ENCODE measurements around the gene AMPH. TPM values are rescaled to one million over a fixed set of nuclear protein-coding genes. Genes with fewer than 3 reads are reported as not detected.

Gene AMPH
- total and polyA plus RNA-seq, 4 experiments from 2014 or later: 0.09 to 0.26 (median 0.14) TPM; not detected in 1

GRCh38 chr7:38520741-38521140, 110.4 kb downstream of the AMPH start:
- CTCF ChIA-PET (ENCODE audit: partially characterized antibody): no interaction called here
- H3K36me3 ChIP-seq (ENCODE audit: insufficient read depth, low read length): no peaks in the 10 kb centered on the region
- POLR2A ChIA-PET (ENCODE audit: partially characterized antibody): no interaction called here
- intact Hi-C loops (cut with micrococcal nuclease): no loop called here
- H3K4me1 Mint-ChIP-seq: peaks cover 0 to 1% (median 0%) of the 10 kb centered on the region in 4 donors
- H3K4me3 Mint-ChIP-seq: no peak overlapping the region
- no peaks in the 10 kb centered on the region for H3K9me3 ChIP-seq (ENCODE audit: control insufficient read depth in 1 of 2, low read length in 2 of 2)
- H3K9me3 Mint-ChIP-seq: peaks cover 0 to 25% (median 12%) of the 10 kb centered on the region in 8 donors
- no peaks in the 10 kb centered on the region for H3K27me3 ChIP-seq (ENCODE audit: insufficient read depth, low read length)
- no peak for DNase-seq
- H3K36me3 Mint-ChIP-seq: no peaks in the 10 kb centered on the region
- no peak overlapping the region for H3K4me3 ChIP-seq (ENCODE audit: low read length in 2 of 2)
- H3K27me3 Mint-ChIP-seq: no peaks in the 10 kb centered on the region
- H3K27ac ChIP-seq (ENCODE audit: low read depth, low read length): no peak overlapping the region
- H3K27ac Mint-ChIP-seq: no peak overlapping the region
- H3K4me1 ChIP-seq (ENCODE audit: insufficient read depth, low read length): no peaks in the 10 kb centered on the region

GRCh38 chr7:38518541-38518940, 112.6 kb downstream of the AMPH start:
- Histone ChIP-seq H3K9me3 (ENCODE audit: control insufficient read depth in 1 of 2, low read length in 2 of 2) (no peaks in the 10 kb centered on the region), H3K27me3 (ENCODE audit: insufficient read depth, low read length) (no peaks in the 10 kb centered on the region), H3K36me3 (ENCODE audit: insufficient read depth, low read length) (no peaks in the 10 kb centered on the region), H3K4me3 (ENCODE audit: low read length in 2 of 2) (no peak overlapping the region), H3K27ac (ENCODE audit: low read depth, low read length) (no peak overlapping the region), H3K4me1 (ENCODE audit: insufficient read depth, low read length) (no peaks in the 10 kb centered on the region)
- Mint-ChIP-seq H3K36me3 (no peaks in the 10 kb centered on the region), H3K4me3 (no peak overlapping the region), H3K27me3 (peaks cover 0 to 2% of the 10 kb centered on the region in 2 donors), H3K9me3 (peaks cover 0 to 33% (median 25%) of the 10 kb centered on the region in 8 donors), H3K27ac (no peak overlapping the region), H3K4me1 (peaks cover 0 to 1% (median 0%) of the 10 kb centered on the region in 4 donors)
- intact Hi-C loops (cut with micrococcal nuclease): no loop called here
- no peak for DNase-seq
- ChIA-PET POLR2A (ENCODE audit: partially characterized antibody) (no interaction called here), CTCF (ENCODE audit: partially characterized antibody) (no interaction called here)

GRCh38 chr7:38512704-38513103, 118.5 kb downstream of the AMPH start:
- no peak overlapping the region for H3K27ac ChIP-seq (ENCODE audit: low read depth, low read length)
- no peaks in the 10 kb centered on the region for H3K4me1 ChIP-seq (ENCODE audit: insufficient read depth, low read length)
- no peak overlapping the region for H3K4me3 Mint-ChIP-seq
- no peaks in the 10 kb centered on the region for H3K4me1 Mint-ChIP-seq
- H3K36me3 Mint-ChIP-seq: no peaks in the 10 kb centered on the region
- ChIA-PET CTCF (ENCODE audit: partially characterized antibody) (no interaction called here), POLR2A (ENCODE audit: partially characterized antibody) (no interaction called here)
- peaks cover 0 to 3% of the 10 kb centered on the region in 2 donors for H3K27me3 Mint-ChIP-seq
- no peak overlapping the region for H3K27ac Mint-ChIP-seq
- H3K36me3 ChIP-seq (ENCODE audit: insufficient read depth, low read length): no peaks in the 10 kb centered on the region
- no peaks in the 10 kb centered on the region for H3K27me3 ChIP-seq (ENCODE audit: insufficient read depth, low read length)
- DNase-seq: no peak
- peaks cover 0 to 29% (median 23%) of the 10 kb centered on the region in 8 donors for H3K9me3 Mint-ChIP-seq
- intact Hi-C loops (cut with micrococcal nuclease): no loop called here
- no peak overlapping the region for H3K4me3 ChIP-seq (ENCODE audit: low read length in 2 of 2)
- no peaks in the 10 kb centered on the region for H3K9me3 ChIP-seq (ENCODE audit: control insufficient read depth in 1 of 2, low read length in 2 of 2)

- H3K27me3 ChIP-seq (ENCODE audit: insufficient read depth, low read length): no peaks in the 10 kb centered on the region
- no peaks in the 10 kb centered on the region for H3K36me3 ChIP-seq (ENCODE audit: insufficient read depth, low read length)
- H3K4me1 Mint-ChIP-seq: no peaks in the 10 kb centered on the region
- ChIA-PET CTCF (ENCODE audit: partially characterized antibody) (interaction anchor here (1.3 kb wide), 1 partner anchor 14 kb away, joined by 4 read pairs; no protein-coding TSS in a partner anchor), POLR2A (ENCODE audit: partially characterized antibody) (no interaction called here)
- no peak overlapping the region for H3K27ac ChIP-seq (ENCODE audit: low read depth, low read length)
- H3K27ac Mint-ChIP-seq: no peak overlapping the region
- no peaks in the 10 kb centered on the region for H3K36me3 Mint-ChIP-seq
- DNase-seq: no peak
- no peaks in the 10 kb centered on the region for H3K9me3 ChIP-seq (ENCODE audit: control insufficient read depth in 1 of 2, low read length in 2 of 2)
- peaks cover 0 to 3% of the 10 kb centered on the region in 2 donors for H3K27me3 Mint-ChIP-seq
- no peaks in the 10 kb centered on the region for H3K4me1 ChIP-seq (ENCODE audit: insufficient read depth, low read length)
- H3K9me3 Mint-ChIP-seq: peaks cover 0 to 26% (median 20%) of the 10 kb centered on the region in 8 donors
- no peak overlapping the region for H3K4me3 ChIP-seq (ENCODE audit: low read length in 2 of 2)
- H3K4me3 Mint-ChIP-seq: no peak overlapping the region
- intact Hi-C loops (cut with micrococcal nuclease): no loop called here
Measured at GRCh38 chr7:38512291-38512690, 118.9 kb downstream of the AMPH start.

- Histone ChIP-seq H3K27ac (ENCODE audit: low read depth, low read length) (no peak overlapping the region), H3K4me1 (ENCODE audit: insufficient read depth, low read length) (no peaks in the 10 kb centered on the region), H3K36me3 (ENCODE audit: insufficient read depth, low read length) (no peaks in the 10 kb centered on the region), H3K9me3 (ENCODE audit: control insufficient read depth in 1 of 2, low read length in 2 of 2) (no peaks in the 10 kb centered on the region), H3K4me3 (ENCODE audit: low read length in 2 of 2) (no peak overlapping the region), H3K27me3 (ENCODE audit: insufficient read depth, low read length) (no peaks in the 10 kb centered on the region)
- H3K4me1 Mint-ChIP-seq: no peaks in the 10 kb centered on the region
- ChIA-PET POLR2A (ENCODE audit: partially characterized antibody) (no interaction called here), CTCF (ENCODE audit: partially characterized antibody) (no interaction called here)
- intact Hi-C loops (cut with micrococcal nuclease): no loop called here
- no peak overlapping the region for H3K27ac Mint-ChIP-seq
- no peak for DNase-seq
- H3K4me3 Mint-ChIP-seq: no peak overlapping the region
- peaks cover 0 to 5% of the 10 kb centered on the region in 2 donors for H3K27me3 Mint-ChIP-seq
- no peaks in the 10 kb centered on the region for H3K36me3 Mint-ChIP-seq
- no peaks in the 10 kb centered on the region for H3K9me3 Mint-ChIP-seq
Measured at GRCh38 chr7:38507384-38507783, 123.8 kb downstream of the AMPH start.

- no peaks in the 10 kb centered on the region for H3K36me3 Mint-ChIP-seq
- no peak overlapping the region for H3K4me3 Mint-ChIP-seq
- Histone ChIP-seq H3K36me3 (ENCODE audit: insufficient read depth, low read length) (no peaks in the 10 kb centered on the region), H3K27me3 (ENCODE audit: insufficient read depth, low read length) (no peaks in the 10 kb centered on the region), H3K9me3 (ENCODE audit: control insufficient read depth in 1 of 2, low read length in 2 of 2) (no peaks in the 10 kb centered on the region), H3K27ac (ENCODE audit: low read depth, low read length) (no peak overlapping the region), H3K4me1 (ENCODE audit: insufficient read depth, low read length) (no peaks in the 10 kb centered on the region), H3K4me3 (ENCODE audit: low read length in 2 of 2) (no peak overlapping the region)
- intact Hi-C loops (cut with micrococcal nuclease): no loop called here
- no peak overlapping the region for H3K27ac Mint-ChIP-seq
- peaks cover 0 to 5% of the 10 kb centered on the region in 2 donors for H3K27me3 Mint-ChIP-seq
- ChIA-PET POLR2A (ENCODE audit: partially characterized antibody) (no interaction called here), CTCF (ENCODE audit: partially characterized antibody) (no interaction called here)
- DNase-seq: no peak
- no peaks in the 10 kb centered on the region for H3K4me1 Mint-ChIP-seq
- no peaks in the 10 kb centered on the region for H3K9me3 Mint-ChIP-seq
Measured at GRCh38 chr7:38506756-38507155, 124.4 kb downstream of the AMPH start.

GRCh38 chr7:38506004-38506403, 125.2 kb downstream of the AMPH start:
- Histone ChIP-seq H3K4me1 (ENCODE audit: insufficient read depth, low read length) (no peaks in the 10 kb centered on the region), H3K27me3 (ENCODE audit: insufficient read depth, low read length) (no peaks in the 10 kb centered on the region), H3K27ac (ENCODE audit: low read depth, low read length) (no peak overlapping the region), H3K4me3 (ENCODE audit: low read length in 2 of 2) (no peak overlapping the region), H3K36me3 (ENCODE audit: insufficient read depth, low read length) (no peaks in the 10 kb centered on the region), H3K9me3 (ENCODE audit: control insufficient read depth in 1 of 2, low read length in 2 of 2) (no peaks in the 10 kb centered on the region)
- intact Hi-C loops (cut with micrococcal nuclease): no loop called here
- Mint-ChIP-seq H3K9me3 (no peaks in the 10 kb centered on the region), H3K27ac (no peak overlapping the region), H3K27me3 (peaks cover 0 to 5% of the 10 kb centered on the region in 2 donors), H3K4me1 (no peaks in the 10 kb centered on the region), H3K4me3 (no peak overlapping the region), H3K36me3 (no peaks in the 10 kb centered on the region)
- DNase-seq: no peak
- ChIA-PET CTCF (ENCODE audit: partially characterized antibody) (no interaction called here), POLR2A (ENCODE audit: partially characterized antibody) (no interaction called here)

- H3K36me3 Mint-ChIP-seq: no peaks in the 10 kb centered on the region
- H3K27ac ChIP-seq (ENCODE audit: low read depth, low read length): no peak overlapping the region
- POLR2A ChIA-PET (ENCODE audit: partially characterized antibody): no interaction called here
Measured at GRCh38 chr7:38504684-38505083, 126.5 kb downstream of the AMPH start.

More at GRCh38 chr7:38504684-38505083, 126.5 kb downstream of the AMPH start:
- H3K27ac Mint-ChIP-seq: no peak overlapping the region
- Histone ChIP-seq H3K9me3 (ENCODE audit: control insufficient read depth in 1 of 2, low read length in 2 of 2) (no peaks in the 10 kb centered on the region), H3K27me3 (ENCODE audit: insufficient read depth, low read length) (no peaks in the 10 kb centered on the region), H3K4me1 (ENCODE audit: insufficient read depth, low read length) (no peaks in the 10 kb centered on the region), H3K36me3 (ENCODE audit: insufficient read depth, low read length) (no peaks in the 10 kb centered on the region), H3K4me3 (ENCODE audit: low read length in 2 of 2) (no peak overlapping the region)
- intact Hi-C loops (cut with micrococcal nuclease): no loop called here
- H3K27me3 Mint-ChIP-seq: peaks cover 0 to 4% of the 10 kb centered on the region in 2 donors
- no peaks in the 10 kb centered on the region for H3K4me1 Mint-ChIP-seq
- no peaks in the 10 kb centered on the region for H3K9me3 Mint-ChIP-seq
- no peak overlapping the region for H3K4me3 Mint-ChIP-seq
- no peak for DNase-seq
- CTCF ChIA-PET (ENCODE audit: partially characterized antibody): no interaction called here
